Activated CD8-positive, alpha-beta memory T cell treated with anti-CD3 and anti-CD28 coated beads, Interleukin-2, amount 50 U/mL, for 4 hours (primary cell): ENCODE results near the gene TSKU.

Experiments
- DNase-seq: peaks from one replicate; pipeline ENCODE4 v3.0.0-alpha.2; 2020

TSKU gene

GRCh38 chr11:76752321-76753143 lies 30.6 kb upstream of the TSKU start:
- no peak for DNase-seq

GRCh38 chr11:76753449-76753848 lies 29.7 kb upstream of the TSKU start:
- DNase-seq = no peak

GRCh38 chr11:76753950-76754349 lies 29.2 kb upstream of the TSKU start:
- DNase-seq = no peak

- no peak for DNase-seq
These were observed 26.8 kb upstream of the TSKU start for GRCh38 chr11:76756341-76756741.

GRCh38 chr11:76758311-76758710 lies 24.8 kb upstream of the TSKU start:
- DNase-seq = no peak

GRCh38 chr11:76759092-76759491 lies 24.1 kb upstream of the TSKU start:
- DNase-seq = no peak

GRCh38 chr11:76759517-76759916 lies 23.6 kb upstream of the TSKU start:
- no peak for DNase-seq

GRCh38 chr11:76760236-76760635 lies 22.9 kb upstream of the TSKU start:
- DNase-seq = no peak

- no peak for DNase-seq
These were observed 21.3 kb upstream of the TSKU start for GRCh38 chr11:76761718-76762355.

- DNase-seq = no peak
These were observed 20.8 kb upstream of the TSKU start for GRCh38 chr11:76762356-76762752.

GRCh38 chr11:76762867-76763572 lies 20.1 kb upstream of the TSKU start:
- DNase-seq = no peak

- DNase-seq = no peak
These were observed 19.4 kb upstream of the TSKU start for GRCh38 chr11:76763573-76764346.

GRCh38 chr11:76764941-76765665 lies 18.1 kb upstream of the TSKU start:
- DNase-seq = no peak

GRCh38 chr11:76765863-76766350 lies 17.2 kb upstream of the TSKU start:
- DNase-seq = no peak

- DNase-seq = no peak
These were observed 16.6 kb upstream of the TSKU start for GRCh38 chr11:76766521-76766920.

- no peak for DNase-seq
These were observed 15.5 kb upstream of the TSKU start for GRCh38 chr11:76767659-76768058.

GRCh38 chr11:76768088-76768908 lies 14.9 kb upstream of the TSKU start:
- DNase-seq = no peak

GRCh38 chr11:76768909-76769560 lies 14.1 kb upstream of the TSKU start:
- no peak for DNase-seq

GRCh38 chr11:76769645-76770586 lies 13.2 kb upstream of the TSKU start:
- DNase-seq = no peak
